NCI-H1105 treated with DMSO at 0.1 percent for 48 hours (cell line): ENCODE data around the gene TSSK1B.
"Not testable (repeated sequence)": the region's sequence is repeated elsewhere in the genome, so short reads cannot be mapped to it uniquely, and the experiment has no call there.

ENCODE experiments used
- DNase-seq: peaks from one replicate; lab custom pipeline; 2025; lab: John Stamatoyannopoulos, UW

TSSK1B gene

DNA sequence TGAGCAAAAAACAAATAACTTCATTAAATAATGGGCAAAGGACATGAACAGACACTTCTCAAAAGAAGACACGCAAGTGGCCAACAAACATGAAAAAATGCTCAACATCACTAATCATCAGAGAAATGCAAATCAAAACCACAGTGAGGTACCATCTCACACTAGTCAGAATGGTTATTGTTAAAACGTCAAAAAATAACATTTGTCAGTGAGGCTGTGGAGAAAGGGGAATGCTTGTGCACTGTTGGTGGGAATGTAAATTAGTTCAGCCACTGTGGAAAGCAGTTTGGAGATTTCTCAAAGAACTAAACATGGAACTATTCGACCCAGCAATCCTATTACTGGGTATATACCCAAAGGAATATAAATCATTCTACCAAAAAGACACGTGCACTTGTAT, 36.8 kb downstream of the TSSK1B start:
- not testable (repeated sequence) for DNase-seq

DNA sequence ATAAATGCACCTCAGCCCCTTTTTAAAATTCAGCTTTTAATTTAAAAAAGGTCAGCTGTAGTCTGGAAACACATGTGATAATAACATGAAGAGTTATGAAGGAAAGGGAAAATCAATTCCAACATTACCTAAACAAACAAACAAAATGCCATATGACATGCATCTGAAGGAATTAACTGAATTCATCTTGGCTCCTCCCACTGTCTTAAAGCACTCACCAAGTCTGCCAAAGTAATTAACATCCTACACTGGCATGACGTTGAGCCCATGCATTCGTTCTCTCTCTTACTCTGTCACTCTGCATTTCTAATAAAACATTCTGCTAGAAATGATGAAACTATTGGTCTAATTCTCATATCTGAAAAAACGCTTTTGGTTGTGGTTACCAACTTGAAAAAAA, 37.7 kb downstream of the TSSK1B start:
- DNase-seq: no peak

DNA sequence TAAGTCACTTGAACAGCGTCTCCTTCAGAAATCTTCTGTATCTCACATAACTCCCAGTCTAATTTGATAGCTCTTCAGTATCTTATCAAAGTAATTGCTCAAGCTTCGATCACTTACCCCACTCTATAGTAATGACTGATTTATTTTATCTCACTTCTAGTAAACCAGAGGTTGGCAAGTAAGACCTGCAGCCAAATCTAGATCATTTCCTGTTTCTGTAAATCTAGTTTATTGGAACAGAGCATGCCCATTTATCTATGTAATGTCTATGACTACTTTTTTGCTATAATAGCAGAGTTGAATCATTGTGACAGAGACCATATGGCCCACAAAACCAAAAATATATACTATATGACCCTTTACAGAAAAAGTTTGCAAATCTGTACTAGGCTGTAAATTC, 40.1 kb downstream of the TSSK1B start:
- DNase-seq: no peak

DNA sequence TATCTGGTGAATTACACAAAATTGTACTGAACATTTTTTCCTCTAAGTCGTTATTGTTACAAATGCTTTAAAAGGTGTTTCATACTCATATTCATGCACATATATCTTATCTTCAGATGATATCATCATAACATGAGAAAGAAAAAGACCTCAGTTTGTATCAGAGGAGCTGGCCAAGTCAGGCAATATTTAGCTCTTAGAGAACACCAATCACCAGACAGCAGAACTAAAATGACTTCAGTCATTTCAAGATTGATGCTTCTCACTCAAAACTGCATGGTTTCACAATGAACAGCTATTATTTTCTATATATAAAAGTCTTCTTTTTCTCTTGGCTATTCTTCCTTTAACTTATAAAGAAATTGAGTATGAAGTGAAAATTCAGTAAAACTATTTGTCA, 44.6 kb downstream of the TSSK1B start:
- DNase-seq: no peak

DNA sequence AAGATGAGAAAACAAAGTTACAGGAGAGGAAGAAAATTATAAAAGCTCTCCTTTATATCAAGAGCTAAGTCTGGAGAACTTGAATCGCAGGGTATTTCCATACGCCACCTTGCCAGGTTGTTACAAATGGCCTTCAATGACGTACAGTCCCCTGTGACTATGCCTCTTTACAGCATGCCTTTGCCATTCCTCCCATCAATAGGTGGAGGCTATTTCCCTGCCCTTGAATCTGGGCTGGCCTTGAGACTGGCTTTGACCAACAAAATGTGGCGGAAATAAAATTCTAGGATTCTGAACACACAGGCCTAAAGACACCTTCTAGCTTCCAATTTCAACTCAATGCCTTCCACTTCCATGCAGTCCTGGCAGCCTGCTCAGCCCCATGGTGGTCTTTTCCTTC, 45.7 kb downstream of the TSSK1B start:
- no peak for DNase-seq

DNA sequence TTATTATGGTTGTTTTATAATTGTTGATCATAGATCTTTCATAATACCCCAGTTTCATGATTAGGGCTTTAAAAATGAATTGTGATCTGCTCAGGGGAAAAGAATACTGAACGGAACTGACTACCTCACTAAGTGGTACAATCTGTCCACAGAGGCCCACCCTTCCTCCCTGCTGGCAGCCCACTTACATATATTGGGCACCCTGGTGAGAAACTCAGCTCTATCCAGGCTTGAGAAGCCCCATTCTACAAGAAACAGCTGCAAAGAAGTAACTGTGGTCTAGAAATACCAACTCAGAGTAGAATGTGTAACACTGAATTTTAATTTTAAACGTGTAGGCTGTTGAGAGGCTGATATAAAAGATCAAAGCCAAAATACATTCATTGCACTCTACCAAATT, 46.9 kb downstream of the TSSK1B start:
- DNase-seq: no peak

DNA sequence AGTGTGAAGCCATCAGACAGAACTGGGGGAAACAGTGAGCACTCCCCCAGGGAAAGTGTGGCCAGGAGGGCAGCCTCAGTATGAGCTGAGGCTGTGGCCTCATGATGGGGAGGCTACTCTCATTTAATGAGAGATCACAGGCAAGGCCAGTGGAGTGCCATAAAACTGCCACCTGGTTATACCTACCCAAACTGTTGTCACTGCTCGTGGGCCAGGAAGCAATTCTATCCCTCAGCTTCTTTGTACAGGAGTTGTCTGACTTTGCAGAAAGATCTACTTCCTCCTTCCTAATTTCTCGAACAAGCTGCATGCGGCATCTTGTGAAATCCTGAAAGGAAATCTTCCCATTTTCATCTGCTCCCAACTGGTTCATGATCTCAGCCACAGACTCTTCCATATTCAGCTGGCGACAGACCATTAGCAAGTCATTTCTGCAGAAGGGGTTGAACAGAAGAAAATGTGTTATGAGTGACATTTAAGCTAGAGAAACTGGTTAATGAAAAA, 50.0 kb downstream of the TSSK1B start:
- no peak for DNase-seq

DNA sequence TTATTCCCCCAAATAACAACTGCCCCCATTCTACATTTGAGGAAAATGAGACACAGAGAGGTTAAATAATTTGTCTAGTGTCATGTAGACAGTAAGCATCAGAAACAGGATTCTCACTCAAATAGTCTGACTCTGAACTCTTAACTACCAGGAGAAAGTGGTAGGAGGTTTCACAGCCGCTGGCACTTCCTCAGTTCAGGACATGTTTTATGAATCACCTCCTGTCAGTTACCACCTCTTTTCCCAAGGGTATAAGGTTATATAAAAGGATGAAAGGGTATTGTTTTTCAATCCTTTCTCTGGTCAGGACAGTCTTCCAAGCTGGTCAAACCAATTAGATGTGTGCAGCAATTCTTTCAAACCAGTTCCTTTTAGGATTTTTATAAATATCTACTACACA, 52.1 kb downstream of the TSSK1B start:
- DNase-seq: no peak
